DND-41 (cell line): ENCODE measurements around the gene SORT1.

Source experiments
- ATAC-seq: fragments of 200-7000 bp; cut with Tn5 transposase; 3 replicates; pipeline ENCODE4 v1.9.1; 2021; ENCODE audit warnings: low read depth; ENCODE audit not compliant: insufficient read depth
- DNase-seq: peaks from one replicate; pipeline ENCODE4 v3.0.0-alpha.2; 2020
- H2AFZ ChIP-seq: 2 replicates; pipeline ENCODE4 v1.6.0; 2012; ENCODE audit warnings: low read depth, low read length
- H3K27ac ChIP-seq: 2 replicates; pipeline ENCODE4 v1.5.1; 2012; ENCODE audit warnings: low read length, inconsistent platforms
- H3K27me3 ChIP-seq: fragments of 200-600 bp; sonication (generic); 2 replicates; pipeline ENCODE4 v1.6.0; 2012; ENCODE audit warnings: low read length, mild to moderate bottlenecking, inconsistent platforms; ENCODE audit not compliant: insufficient read depth, poor library complexity
- H3K36me3 ChIP-seq: 2 replicates; pipeline ENCODE4 v1.5.1; 2012; ENCODE audit warnings: low read length, inconsistent platforms; ENCODE audit not compliant: insufficient read depth
- H3K4me1 ChIP-seq: 2 replicates; pipeline ENCODE4 v1.5.1; 2012; ENCODE audit warnings: mild to moderate bottlenecking, low read length; ENCODE audit not compliant: insufficient read depth
- H3K4me2 ChIP-seq: 2 replicates; pipeline ENCODE4 v1.6.0; 2012; ENCODE audit warnings: mild to moderate bottlenecking, moderate library complexity, low read length, inconsistent platforms; ENCODE audit not compliant: insufficient read depth
- H3K4me3 ChIP-seq, 2 experiments: fragments of 200-600 bp in 1 of 2; shearing (Covaris generic) in 1 of 2; 2 replicates each; pipeline ENCODE4 v1.5.1; 2012 to 2016; ENCODE audit warnings: inconsistent platforms in 2 of 2, low read length in 2 of 2, mild to moderate bottlenecking in 2 of 2, low read depth in 1 of 2, moderate library complexity in 1 of 2
- H3K79me2 ChIP-seq: 2 replicates; pipeline ENCODE4 v1.6.0; 2012; ENCODE audit warnings: low read length, inconsistent platforms; ENCODE audit not compliant: insufficient read depth
- H3K9ac ChIP-seq: 2 replicates; pipeline ENCODE4 v1.6.0; 2012; ENCODE audit warnings: low read depth, mild to moderate bottlenecking, inconsistent platforms, low read length, moderate library complexity
- H3K9me3 ChIP-seq: 2 replicates; pipeline ENCODE4 v1.5.1; 2012; ENCODE audit warnings: low read length, moderate library complexity, mild to moderate bottlenecking, inconsistent platforms; ENCODE audit not compliant: insufficient read depth, severe bottlenecking
- H4K20me1 ChIP-seq: 2 replicates; pipeline ENCODE4 v1.6.0; 2012; ENCODE audit warnings: low read length; ENCODE audit not compliant: insufficient read depth
- EZH2 ChIP-seq: IDR thresholded peaks from 3 replicates; pipeline ENCODE4 v1.6.1; 2012; ENCODE audit warnings: borderline replicate concordance, low read depth, mild to moderate bottlenecking, moderate library complexity, low read length, inconsistent platforms; ENCODE audit not compliant: severe bottlenecking
- TF ChIP-seq, protein P1 (sequence below): IDR thresholded peaks from 2 replicates; pipeline ENCODE4 v1.5.1; 2012; ENCODE audit warnings: borderline replicate concordance, low read length, moderate library complexity, mild to moderate bottlenecking; ENCODE audit not compliant: poor library complexity, severe bottlenecking; ENCODE audit errors: extremely low read depth

The SORT1 gene

DNA sequence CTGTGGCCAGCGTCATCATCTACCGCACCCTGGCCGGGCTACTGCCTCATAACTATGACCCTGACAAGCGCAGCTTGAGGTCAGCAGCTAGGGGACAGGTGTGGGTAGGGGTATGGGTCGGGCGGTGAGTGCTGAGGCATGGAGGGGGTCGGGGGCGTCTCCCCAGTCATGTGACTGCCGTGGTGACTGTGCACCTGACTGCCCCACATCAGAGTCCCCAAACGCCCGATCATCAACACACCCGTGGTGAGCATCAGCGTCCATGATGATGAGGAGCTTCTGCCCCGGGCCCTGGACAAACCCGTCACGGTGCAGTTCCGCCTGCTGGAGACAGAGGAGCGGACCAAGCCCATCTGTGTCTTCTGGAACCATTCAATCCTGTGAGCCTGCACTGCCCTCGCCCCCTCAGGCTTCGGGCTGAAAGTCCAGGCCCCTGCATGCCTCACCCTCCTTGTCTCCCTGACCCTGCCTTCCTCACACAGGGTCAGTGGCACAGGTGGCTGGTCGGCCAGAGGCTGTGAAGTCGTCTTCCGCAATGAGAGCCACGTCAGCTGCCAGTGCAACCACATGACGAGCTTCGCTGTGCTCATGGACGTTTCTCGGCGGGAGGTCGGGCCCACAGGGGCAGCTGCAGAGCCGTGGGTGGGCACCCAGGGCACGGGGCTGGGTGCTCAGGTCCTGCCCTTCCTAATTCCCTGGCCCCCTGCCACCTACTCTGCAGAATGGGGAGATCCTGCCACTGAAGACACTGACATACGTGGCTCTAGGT, 128.3 kb downstream of the SORT1 start:
- Histone ChIP-seq H3K79me2 (no peaks in the 10 kb centered on the region), H3K27me3 (no peaks in the 10 kb centered on the region), H3K36me3 (no peaks in the 10 kb centered on the region; the same call in 1 of the 2 replicates), H4K20me1 (no peaks in the 10 kb centered on the region), H3K9me3 (no peaks in the 10 kb centered on the region), H3K4me1 (no peaks in the 10 kb centered on the region), H3K4me2 (no peak overlapping the region), H3K27ac (no peak overlapping the region), H3K4me3 (no peak overlapping the region), H2AFZ (no peak overlapping the region), H3K9ac (no peak overlapping the region)
- TF ChIP-seq, protein P1, sequence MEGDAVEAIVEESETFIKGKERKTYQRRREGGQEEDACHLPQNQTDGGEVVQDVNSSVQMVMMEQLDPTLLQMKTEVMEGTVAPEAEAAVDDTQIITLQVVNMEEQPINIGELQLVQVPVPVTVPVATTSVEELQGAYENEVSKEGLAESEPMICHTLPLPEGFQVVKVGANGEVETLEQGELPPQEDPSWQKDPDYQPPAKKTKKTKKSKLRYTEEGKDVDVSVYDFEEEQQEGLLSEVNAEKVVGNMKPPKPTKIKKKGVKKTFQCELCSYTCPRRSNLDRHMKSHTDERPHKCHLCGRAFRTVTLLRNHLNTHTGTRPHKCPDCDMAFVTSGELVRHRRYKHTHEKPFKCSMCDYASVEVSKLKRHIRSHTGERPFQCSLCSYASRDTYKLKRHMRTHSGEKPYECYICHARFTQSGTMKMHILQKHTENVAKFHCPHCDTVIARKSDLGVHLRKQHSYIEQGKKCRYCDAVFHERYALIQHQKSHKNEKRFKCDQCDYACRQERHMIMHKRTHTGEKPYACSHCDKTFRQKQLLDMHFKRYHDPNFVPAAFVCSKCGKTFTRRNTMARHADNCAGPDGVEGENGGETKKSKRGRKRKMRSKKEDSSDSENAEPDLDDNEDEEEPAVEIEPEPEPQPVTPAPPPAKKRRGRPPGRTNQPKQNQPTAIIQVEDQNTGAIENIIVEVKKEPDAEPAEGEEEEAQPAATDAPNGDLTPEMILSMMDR = no peak
- no peak for TF ChIP-seq EZH2
- ATAC-seq (no peak), DNase-seq (no peak)

DNA sequence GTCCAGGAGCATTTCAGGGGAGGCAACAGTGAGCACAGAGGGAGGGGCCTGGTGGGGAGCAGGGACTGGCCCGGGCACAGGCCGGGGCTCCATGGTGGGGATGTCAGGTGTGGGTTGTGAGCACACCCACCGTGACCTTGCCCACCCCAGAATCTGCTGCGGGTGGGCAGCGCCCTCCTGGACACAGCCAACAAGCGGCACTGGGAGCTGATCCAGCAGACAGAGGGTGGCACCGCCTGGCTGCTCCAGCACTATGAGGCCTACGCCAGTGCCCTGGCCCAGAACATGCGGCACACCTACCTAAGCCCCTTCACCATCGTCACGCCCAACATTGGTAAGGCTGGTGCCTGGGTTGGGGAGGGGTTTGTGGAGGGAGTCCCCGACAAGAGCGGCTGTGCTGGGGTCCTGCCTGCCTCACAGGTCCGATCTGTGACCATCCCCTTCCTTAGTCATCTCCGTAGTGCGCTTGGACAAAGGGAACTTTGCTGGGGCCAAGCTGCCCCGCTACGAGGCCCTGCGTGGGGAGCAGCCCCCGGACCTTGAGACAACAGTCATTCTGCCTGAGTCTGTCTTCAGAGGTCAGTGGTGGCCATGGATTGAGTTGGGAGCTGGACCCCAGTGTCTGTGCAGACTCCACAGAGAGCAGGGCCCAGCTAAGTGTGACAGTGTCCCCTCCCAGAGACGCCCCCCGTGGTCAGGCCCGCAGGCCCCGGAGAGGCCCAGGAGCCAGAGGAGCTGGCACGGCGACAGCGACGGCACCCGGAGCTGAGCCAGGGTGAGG, 129.1 kb downstream of the SORT1 start:
- Histone ChIP-seq H3K4me3 (no peak overlapping the region), H3K27me3 (no peaks in the 10 kb centered on the region), H3K36me3 (no peaks in the 10 kb centered on the region; the same call in 1 of the 2 replicates), H3K79me2 (no peaks in the 10 kb centered on the region), H3K9me3 (no peaks in the 10 kb centered on the region), H3K27ac (no peak overlapping the region), H3K4me1 (no peaks in the 10 kb centered on the region), H4K20me1 (no peaks in the 10 kb centered on the region), H3K9ac (no peak overlapping the region), H3K4me2 (no peak overlapping the region), H2AFZ (no peak overlapping the region)
- ATAC-seq (no peak), DNase-seq (no peak)
- TF ChIP-seq, protein P1 = no peak
- TF ChIP-seq EZH2 = no peak

DNA sequence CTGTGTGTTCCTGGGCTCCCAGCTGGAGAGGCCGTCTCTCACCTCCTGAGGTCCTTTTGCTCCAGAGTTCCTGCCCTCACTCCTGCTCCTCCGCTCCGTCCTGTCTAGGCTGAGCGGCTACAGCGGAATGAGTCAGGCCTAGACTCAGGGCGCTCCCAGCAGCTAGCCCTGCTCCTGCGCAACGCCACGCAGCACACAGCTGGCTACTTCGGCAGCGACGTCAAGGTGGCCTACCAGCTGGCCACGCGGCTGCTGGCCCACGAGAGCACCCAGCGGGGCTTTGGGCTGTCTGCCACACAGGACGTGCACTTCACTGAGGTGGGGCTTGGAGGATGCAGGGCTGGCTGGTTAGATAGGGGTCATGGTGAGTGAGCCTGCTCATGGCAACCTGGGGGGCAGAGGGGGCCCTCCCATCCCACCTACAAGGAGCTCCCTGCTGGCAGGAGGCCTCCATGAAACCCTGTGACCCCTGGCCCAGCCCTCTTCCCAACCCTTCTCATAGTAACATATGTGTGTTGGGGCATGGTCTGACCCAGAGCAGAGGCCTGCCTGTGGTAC, 129.9 kb downstream of the SORT1 start:
- Histone ChIP-seq H3K36me3 (no peaks in the 10 kb centered on the region; the same call in 1 of the 2 replicates), H3K9me3 (no peaks in the 10 kb centered on the region), H3K9ac (no peak overlapping the region), H3K79me2 (no peaks in the 10 kb centered on the region), H3K4me2 (no peak overlapping the region), H2AFZ (no peak overlapping the region), H3K27me3 (no peaks in the 10 kb centered on the region), H4K20me1 (no peaks in the 10 kb centered on the region), H3K27ac (no peak overlapping the region), H3K4me3 (no peak overlapping the region), H3K4me1 (no peaks in the 10 kb centered on the region)
- no peak for ATAC-seq
- no peak for DNase-seq
- TF ChIP-seq EZH2 = no peak
- TF ChIP-seq, protein P1 = no peak
